Measurements from ENCODE around the gene METTL1. TPM values are rescaled to one million over a fixed set of nuclear protein-coding genes. Genes with fewer than 3 reads are reported as not detected.

Gene METTL1
- total RNA-seq, 1 experiment from 2014 or later = 37.8 TPM

GRCh38 chr12:57739387-57739786, 32.5 kb downstream of the METTL1 start:
- H3K4me3 Mint-ChIP-seq (ENCODE audit: unreplicated experiment) = peak overlapping the region; percentile 21
- POLR2A ChIA-PET = no interaction called here
- intact Hi-C loops (cut with micrococcal nuclease; ENCODE audit: unreplicated experiment) = loop anchor here (5.0 kb wide), 2 partner anchors 47 to 282 kb away; partner anchors contain the start of genes GLI1, INHBE and OS9

GRCh38 chr12:57738661-57739237, 33.2 kb downstream of the METTL1 start, which contains the start of gene AGAP2:
Gene AGAP2, minus strand, starts transcription at chr12:57738742. Its CDS starts 496 bp downstream, at chr12:57738246.
- H3K9me3 ChIP-seq = no peaks in the 10 kb centered on the region
- H3K36me3 ChIP-seq (ENCODE audit: control insufficient read depth, insufficient read depth, low read length) = no peaks in the 10 kb centered on the region
- TF ChIP-seq CTCF (IDR thresholded peaks at IDR 0.05; ENCODE audit: insufficient read depth in 1 of 2, low read depth in 1 of 2, low read length in 1 of 2, severe bottlenecking in 1 of 2, unreplicated experiment in 1 of 2) = no peak
- H3K4me1 Mint-ChIP-seq (ENCODE audit: low read depth, unreplicated experiment) = peaks cover 17% of the 10 kb centered on the region
- H3K4me3 Mint-ChIP-seq (ENCODE audit: unreplicated experiment) = peak within 1 kb of the TSS; percentile 21
- intact Hi-C loops (cut with micrococcal nuclease; ENCODE audit: unreplicated experiment) = loop anchor here (5.0 kb wide), 2 partner anchors 46 to 281 kb away; partner anchors contain the start of genes GLI1, INHBE and OS9
- no TSS peak for BruUV-seq (replicated peaks)
- no peak for DNase-seq
- peaks cover 12% of the 10 kb centered on the region for H3K4me1 ChIP-seq
- no peak within 1 kb of the TSS for H3K27ac Mint-ChIP-seq (ENCODE audit: unreplicated experiment)
- no peaks in the 10 kb centered on the region for H3K9me3 Mint-ChIP-seq (ENCODE audit: unreplicated experiment)
- peaks cover 7% of the 10 kb centered on the region for H3K27me3 ChIP-seq (replicated peaks; ENCODE audit: control insufficient read depth, insufficient read depth, low read length)
- CTCF ChIA-PET = no interaction called here
- POLR2A ChIA-PET = no interaction called here
- peak within 1 kb of the TSS; percentile 33 for H3K4me3 ChIP-seq (ENCODE audit: low read depth, low read length)
- H3K36me3 Mint-ChIP-seq (ENCODE audit: insufficient read depth, unreplicated experiment) = no peaks in the 10 kb centered on the region
- H3K27me3 Mint-ChIP-seq (ENCODE audit: insufficient read depth, unreplicated experiment) = peaks cover 31% of the 10 kb centered on the region

More at GRCh38 chr12:57739387-57739786, 32.5 kb downstream of the METTL1 start:
- Mint-ChIP-seq H3K4me1 (ENCODE audit: low read depth, unreplicated experiment) (peaks cover 22% of the 10 kb centered on the region), H3K27me3 (ENCODE audit: insufficient read depth, unreplicated experiment) (peaks cover 29% of the 10 kb centered on the region), H3K9me3 (ENCODE audit: unreplicated experiment) (no peaks in the 10 kb centered on the region), H3K27ac (ENCODE audit: unreplicated experiment) (no peak overlapping the region), H3K36me3 (ENCODE audit: insufficient read depth, unreplicated experiment) (peaks cover 5% of the 10 kb centered on the region)
- H3K4me3 ChIP-seq (ENCODE audit: low read depth, low read length) = no peak overlapping the region
- no peaks in the 10 kb centered on the region for H3K36me3 ChIP-seq (ENCODE audit: control insufficient read depth, insufficient read depth, low read length)
- DNase-seq = no peak
- no peaks in the 10 kb centered on the region for H3K9me3 ChIP-seq
- BruUV-seq (replicated peaks) = no TSS peak
- peaks cover 12% of the 10 kb centered on the region for H3K4me1 ChIP-seq
- H3K27me3 ChIP-seq (replicated peaks; ENCODE audit: control insufficient read depth, insufficient read depth, low read length) = peaks cover 4% of the 10 kb centered on the region
- CTCF ChIA-PET = no interaction called here
- TF ChIP-seq CTCF (IDR thresholded peaks at IDR 0.05; ENCODE audit: insufficient read depth in 1 of 2, low read depth in 1 of 2, low read length in 1 of 2, severe bottlenecking in 1 of 2, unreplicated experiment in 1 of 2) = no peak

GRCh38 chr12:57737467-57738460, 34.1 kb downstream of the METTL1 start:
- ChIA-PET POLR2A (no interaction called here), CTCF (interaction anchor here (1.0 to 3.8 kb wide), 2 partner anchors 11 to 279 kb away, joined by 3 to 32 read pairs; no protein-coding TSS in a partner anchor)
- H3K4me3 ChIP-seq (ENCODE audit: low read depth, low read length) = peak overlapping the region; percentile 33
- BruUV-seq (replicated peaks) = no TSS peak
- intact Hi-C loops (cut with micrococcal nuclease; ENCODE audit: unreplicated experiment) = loop anchor here (5.0 kb wide), 2 partner anchors 45 to 280 kb away; partner anchors contain the start of genes GLI1, INHBE and OS9
- peak in 1 of 2 experiments; percentile 33 for DNase-seq
- peaks cover 17% of the 10 kb centered on the region for H3K4me1 Mint-ChIP-seq (ENCODE audit: low read depth, unreplicated experiment)
- H3K4me3 Mint-ChIP-seq (ENCODE audit: unreplicated experiment) = peak overlapping the region; percentile 68
- H3K36me3 Mint-ChIP-seq (ENCODE audit: insufficient read depth, unreplicated experiment) = no peaks in the 10 kb centered on the region
- H3K27me3 ChIP-seq (replicated peaks; ENCODE audit: control insufficient read depth, insufficient read depth, low read length) = peaks cover 7% of the 10 kb centered on the region
- H3K9me3 Mint-ChIP-seq (ENCODE audit: unreplicated experiment) = no peaks in the 10 kb centered on the region
- H3K27ac Mint-ChIP-seq (ENCODE audit: unreplicated experiment) = no peak overlapping the region
- no peaks in the 10 kb centered on the region for H3K9me3 ChIP-seq
- peaks cover 31% of the 10 kb centered on the region for H3K27me3 Mint-ChIP-seq (ENCODE audit: insufficient read depth, unreplicated experiment)
- peaks cover 12% of the 10 kb centered on the region for H3K4me1 ChIP-seq
- H3K36me3 ChIP-seq (ENCODE audit: control insufficient read depth, insufficient read depth, low read length) = no peaks in the 10 kb centered on the region
- peak in 1 of 2 experiments; percentile 19 for TF ChIP-seq CTCF (IDR thresholded peaks at IDR 0.05; ENCODE audit: insufficient read depth in 1 of 2, low read depth in 1 of 2, low read length in 1 of 2, severe bottlenecking in 1 of 2, unreplicated experiment in 1 of 2)

Data from Caco-2 (cell line).